Ramos (cell line): ENCODE data around the gene FZD10.

Source experiments
- in situ Hi-C: fragments of 300-500 bp; cut with MboI; formaldehyde crosslinking; loops from one replicate; pipeline ENCODE4 v1.14.3; 2022; ENCODE audit warnings: low sequenced_read_pairs; ENCODE audit not compliant: unreplicated experiment

Gene FZD10

GRCh38 chr12:130153803-130154202 lies 8.5 kb upstream of the FZD10 start:
- in situ Hi-C loops = no loop called here

GRCh38 chr12:130154276-130155070 lies 7.8 kb upstream of the FZD10 start:
- in situ Hi-C loops = no loop called here

- in situ Hi-C loops = no loop called here
Measured at GRCh38 chr12:130155416-130156073, 6.7 kb upstream of the FZD10 start.

GRCh38 chr12:130156652-130157275 lies 5.5 kb upstream of the FZD10 start:
- in situ Hi-C loops = no loop called here

GRCh38 chr12:130157998-130158753 lies 4.1 kb upstream of the FZD10 start:
- in situ Hi-C loops = no loop called here

- in situ Hi-C loops = no loop called here
Measured at GRCh38 chr12:130158754-130159059, 3.6 kb upstream of the FZD10 start.

- in situ Hi-C loops = no loop called here
Measured at GRCh38 chr12:130160306-130160705, 2.0 kb upstream of the FZD10 start.

- in situ Hi-C loops = no loop called here
Measured at GRCh38 chr12:130160711-130161231, 1.5 kb upstream of the FZD10 start.

GRCh38 chr12:130161261-130162243 lies 712 bp upstream of the FZD10 start:
- in situ Hi-C loops = no loop called here

GRCh38 chr12:130162745-130163460 lies 639 bp downstream of the FZD10 start:
- in situ Hi-C loops = no loop called here

- in situ Hi-C loops = no loop called here
Measured at GRCh38 chr12:130163461-130164215, 1.4 kb downstream of the FZD10 start.

- in situ Hi-C loops = no loop called here
Measured at GRCh38 chr12:130164216-130164542, 1.9 kb downstream of the FZD10 start.

- in situ Hi-C loops = no loop called here
Measured at GRCh38 chr12:130164936-130165335, 2.7 kb downstream of the FZD10 start.

GRCh38 chr12:130166306-130166705 lies 4.0 kb downstream of the FZD10 start:
- in situ Hi-C loops = no loop called here

GRCh38 chr12:130167537-130167936 lies 5.3 kb downstream of the FZD10 start:
- in situ Hi-C loops = no loop called here

- in situ Hi-C loops = no loop called here
Measured at GRCh38 chr12:130169256-130169655, 7.0 kb downstream of the FZD10 start.

GRCh38 chr12:130169924-130170323 lies 7.7 kb downstream of the FZD10 start:
- in situ Hi-C loops = no loop called here

GRCh38 chr12:130170611-130171010 lies 8.3 kb downstream of the FZD10 start:
- in situ Hi-C loops = no loop called here
